Tibial nerve (tissue), 4 donors: ENCODE results near the gene KCTD16. TPM values are rescaled to one million over a fixed set of nuclear protein-coding genes. Genes with fewer than 3 reads are reported as not detected.

Source experiments
- DNase-seq, 2 donors: peaks; one replicate each; pipeline ENCODE4 v3.0.0-alpha.2; 2019; ENCODE audit warnings: low spot score in 2 of 2
- H3K27ac ChIP-seq, 4 donors: fragments of 200-600 bp; sonication (generic) in 3 of 4; one replicate each; pipeline ENCODE4 v1.5.1; 2017 to 2019; ENCODE audit warnings: mild to moderate bottlenecking in 1 of 4
- H3K27me3 ChIP-seq, 2 donors: fragments of 200-600 bp; sonication (generic) in 1 of 2; one replicate each; pipeline versions ENCODE4 v1.5.1 to v1.6.0; 2017 to 2019
- H3K36me3 ChIP-seq, 3 donors: fragments of 200-600 bp; sonication (generic); one replicate each; pipeline ENCODE4 v1.5.1; 2018 to 2019
- H3K4me1 ChIP-seq, 4 donors: fragments of 200-600 bp; sonication (generic) in 3 of 4; one replicate each; pipeline ENCODE4 v1.5.1; 2017 to 2019
- H3K4me3 ChIP-seq, 4 donors: fragments of 200-600 bp; sonication (generic) in 3 of 4; one replicate each; pipeline ENCODE4 v1.5.1; 2017 to 2019; ENCODE audit warnings: mild to moderate bottlenecking in 1 of 4, moderate library complexity in 1 of 4
- H3K9me3 ChIP-seq, 4 donors: fragments of 200-600 bp; sonication (generic) in 3 of 4; one replicate each; pipeline ENCODE4 v1.5.1; 2017 to 2019
- CTCF ChIP-seq, 5 experiments: fragments of 200-600 bp in 3 of 5; fragments of 450-650 bp in 2 of 5; sonication (generic) in 3 of 5; IDR thresholded peaks; one replicate each; pipeline ENCODE4 v1.5.1; 2016 to 2019; ENCODE audit warnings: antibody characterized with exemption in 5 of 5, mild to moderate bottlenecking in 3 of 5, moderate library complexity in 2 of 5
- EP300 ChIP-seq, 2 donors: sonication (generic); formaldehyde crosslinking; IDR thresholded peaks; one replicate each; pipeline ENCODE4 v1.6.1; 2017; ENCODE audit warnings: antibody characterized with exemption in 2 of 2, mild to moderate bottlenecking in 1 of 2
- POLR2A ChIP-seq, 2 donors: fragments of 450-650 bp; IDR thresholded peaks; one replicate each; pipeline ENCODE4 v1.6.1; 2017; ENCODE audit warnings: antibody characterized with exemption in 2 of 2, mild to moderate bottlenecking in 2 of 2, moderate library complexity in 2 of 2
- WGBS, 2 donors: methylation state at CpG; one replicate each; pipeline ENCODE4 v1.1.5; 2018; 5-methylcytosine and 5-hydroxymethylcytosine counted together
- total RNA-seq, 4 donors: library from RNA; depleted of rRNA; stranded (reverse); fragments of >200 nt; gene quantifications; one replicate each; pipeline ENCODE4 v1.1.0, GENCODE V29; 2016

The KCTD16 gene
- total RNA-seq, 4 donors from 2014 or later = under 0.01 to 0.44 (median 0.41) TPM

- Histone ChIP-seq H3K4me1 (no peaks in the 10 kb centered on the region), H3K4me3 (no peak overlapping the region), H3K27me3 (no peaks in the 10 kb centered on the region), H3K36me3 (no peaks in the 10 kb centered on the region), H3K9me3 (no peaks in the 10 kb centered on the region), H3K27ac (no peak overlapping the region)
- WGBS, 2 donors = 78 to 85% methylated on average over 6 of the region's 6 CpGs
- DNase-seq = no peak
- TF ChIP-seq POLR2A (IDR thresholded peaks at IDR 0.05) (no peak), EP300 (IDR thresholded peaks at IDR 0.05) (no peak), CTCF (IDR thresholded peaks at IDR 0.05) (no peak)
These were observed 250.7 kb downstream of the KCTD16 start for GRCh38 chr5:144421411-144421810.

GRCh38 chr5:144422018-144422727, 251.5 kb downstream of the KCTD16 start:
- H3K27me3 ChIP-seq = no peaks in the 10 kb centered on the region
- no peaks in the 10 kb centered on the region for H3K9me3 ChIP-seq
- H3K27ac ChIP-seq = no peak overlapping the region
- no peaks in the 10 kb centered on the region for H3K4me1 ChIP-seq
- 18 to 21% methylated on average over 2 of the region's 2 CpGs for WGBS, 2 donors
- no peak overlapping the region for H3K4me3 ChIP-seq
- no peaks in the 10 kb centered on the region for H3K36me3 ChIP-seq
- TF ChIP-seq EP300 (IDR thresholded peaks at IDR 0.05) = no peak
- TF ChIP-seq CTCF (IDR thresholded peaks at IDR 0.05) = no peak
- TF ChIP-seq POLR2A (IDR thresholded peaks at IDR 0.05) = no peak
- DNase-seq = no peak

GRCh38 chr5:144427866-144428265, 257.2 kb downstream of the KCTD16 start:
- H3K4me1 ChIP-seq = no peaks in the 10 kb centered on the region
- no peaks in the 10 kb centered on the region for H3K27me3 ChIP-seq
- 63 to 87% methylated on average over 1 of the region's 1 CpG for WGBS, 2 donors
- TF ChIP-seq POLR2A (IDR thresholded peaks at IDR 0.05) = no peak
- TF ChIP-seq CTCF (IDR thresholded peaks at IDR 0.05) = no peak
- no peak for TF ChIP-seq EP300 (IDR thresholded peaks at IDR 0.05)
- no peak overlapping the region for H3K4me3 ChIP-seq
- no peak overlapping the region for H3K27ac ChIP-seq
- DNase-seq = no peak
- no peaks in the 10 kb centered on the region for H3K9me3 ChIP-seq
- H3K36me3 ChIP-seq = no peaks in the 10 kb centered on the region

GRCh38 chr5:144428326-144428725, 257.7 kb downstream of the KCTD16 start:
- Histone ChIP-seq H3K27me3 (no peaks in the 10 kb centered on the region), H3K4me3 (no peak overlapping the region), H3K27ac (no peak overlapping the region), H3K4me1 (no peaks in the 10 kb centered on the region), H3K9me3 (no peaks in the 10 kb centered on the region), H3K36me3 (no peaks in the 10 kb centered on the region)
- no peak for DNase-seq
- TF ChIP-seq POLR2A (IDR thresholded peaks at IDR 0.05) (no peak), CTCF (IDR thresholded peaks at IDR 0.05) (no peak), EP300 (IDR thresholded peaks at IDR 0.05) (no peak)
- WGBS, 2 donors = 45 to 59% methylated on average over 1 of the region's 1 CpG

GRCh38 chr5:144429405-144429804, 258.7 kb downstream of the KCTD16 start:
- WGBS, 2 donors = 93 to 95% methylated on average over 1 of the region's 1 CpG
- H3K4me3 ChIP-seq = no peak overlapping the region
- no peak for TF ChIP-seq POLR2A (IDR thresholded peaks at IDR 0.05)
- no peak for TF ChIP-seq EP300 (IDR thresholded peaks at IDR 0.05)
- no peak for TF ChIP-seq CTCF (IDR thresholded peaks at IDR 0.05)
- no peaks in the 10 kb centered on the region for H3K27me3 ChIP-seq
- no peak for DNase-seq
- no peaks in the 10 kb centered on the region for H3K9me3 ChIP-seq
- H3K27ac ChIP-seq = no peak overlapping the region
- no peaks in the 10 kb centered on the region for H3K36me3 ChIP-seq
- no peaks in the 10 kb centered on the region for H3K4me1 ChIP-seq
